NT2/D1 (cell line): Measurements from ENCODE around the gene GAS7.
A peak's percentile ranks its signal among the peaks of the same experiment; 100 is the strongest.

Experiments
- DNase-seq: peaks from one replicate; pipeline ENCODE4 v3.0.0-alpha.2; 2011; ENCODE audit warnings: low read depth, low spot score
- H3K27me3 ChIP-seq: 2 replicates; pipeline ENCODE4 v1.6.0; 2011; ENCODE audit warnings: mild to moderate bottlenecking; ENCODE audit not compliant: insufficient read length, insufficient read depth
- H3K36me3 ChIP-seq: 2 replicates; pipeline ENCODE4 v1.6.1; 2011; ENCODE audit warnings: mild to moderate bottlenecking, low read length, mixed read lengths; ENCODE audit not compliant: insufficient read depth, insufficient read length
- H3K4me1 ChIP-seq: 2 replicates; pipeline ENCODE4 v1.5.1; 2011; ENCODE audit not compliant: insufficient read depth, insufficient read length
- H3K4me3 ChIP-seq: 2 replicates; pipeline ENCODE4 v1.5.1; 2011; ENCODE audit warnings: low read depth; ENCODE audit not compliant: insufficient read length
- H3K9ac ChIP-seq: 2 replicates; pipeline ENCODE4 v1.6.0; 2011; ENCODE audit warnings: low read depth; ENCODE audit not compliant: insufficient read length
- H3K9me3 ChIP-seq: 2 replicates; pipeline ENCODE4 v1.5.1; 2011; ENCODE audit warnings: mild to moderate bottlenecking, low read length; ENCODE audit not compliant: insufficient read depth
- SUZ12 ChIP-seq: IDR thresholded peaks from 2 replicates; pipeline ENCODE4 v1.6.1; 2011; ENCODE audit not compliant: insufficient read length, insufficient read depth; ENCODE audit errors: extremely low read depth
- YY1 ChIP-seq: IDR thresholded peaks from 2 replicates; pipeline ENCODE4 v1.6.1; 2011; ENCODE audit not compliant: insufficient read length, insufficient read depth
- ZNF274 ChIP-seq: IDR thresholded peaks from 2 replicates; pipeline ENCODE4 v1.6.1; 2011; ENCODE audit warnings: mild to moderate bottlenecking, low read depth, low read length

The GAS7 gene

GRCh38 chr17:9878356-9878755, 320.1 kb downstream of the GAS7 start:
- Histone ChIP-seq H3K27me3 (no peaks in the 10 kb centered on the region), H3K4me3 (no peak overlapping the region), H3K4me1 (no peaks in the 10 kb centered on the region), H3K9ac (no peak overlapping the region), H3K9me3 (peaks cover 16% of the 10 kb centered on the region), H3K36me3 (no peaks in the 10 kb centered on the region)
- no peak for TF ChIP-seq YY1
- no peak for TF ChIP-seq ZNF274
- TF ChIP-seq SUZ12: no peak
- no peak for DNase-seq

- TF ChIP-seq ZNF274: no peak
- DNase-seq: peak; percentile 27
- Histone ChIP-seq H3K4me3 (no peak overlapping the region), H3K9ac (no peak overlapping the region), H3K9me3 (no peaks in the 10 kb centered on the region), H3K4me1 (no peaks in the 10 kb centered on the region), H3K27me3 (no peaks in the 10 kb centered on the region), H3K36me3 (no peaks in the 10 kb centered on the region)
Observed at GRCh38 chr17:9875441-9875840, 323.0 kb downstream of the GAS7 start.

- Histone ChIP-seq H3K9me3 (no peaks in the 10 kb centered on the region), H3K27me3 (no peaks in the 10 kb centered on the region), H3K9ac (no peak overlapping the region), H3K4me1 (no peaks in the 10 kb centered on the region), H3K4me3 (no peak overlapping the region), H3K36me3 (no peaks in the 10 kb centered on the region)
- no peak for DNase-seq
- TF ChIP-seq SUZ12 (no peak), YY1 (no peak), ZNF274 (no peak)
Observed at GRCh38 chr17:9874722-9875121, 323.7 kb downstream of the GAS7 start.

GRCh38 chr17:9872852-9873251, 325.6 kb downstream of the GAS7 start:
- no peak overlapping the region for H3K9ac ChIP-seq
- H3K4me1 ChIP-seq: no peaks in the 10 kb centered on the region
- no peak for DNase-seq
- H3K36me3 ChIP-seq: no peaks in the 10 kb centered on the region
- H3K4me3 ChIP-seq: no peak overlapping the region
- TF ChIP-seq SUZ12 (no peak), ZNF274 (no peak), YY1 (no peak)
- no peaks in the 10 kb centered on the region for H3K27me3 ChIP-seq
- H3K9me3 ChIP-seq: no peaks in the 10 kb centered on the region

- Histone ChIP-seq H3K4me1 (no peaks in the 10 kb centered on the region), H3K9ac (no peak overlapping the region), H3K27me3 (no peaks in the 10 kb centered on the region), H3K4me3 (no peak overlapping the region), H3K36me3 (no peaks in the 10 kb centered on the region), H3K9me3 (no peaks in the 10 kb centered on the region)
- no peak for DNase-seq
- TF ChIP-seq YY1: no peak
- TF ChIP-seq SUZ12: no peak
- TF ChIP-seq ZNF274: no peak
Observed at GRCh38 chr17:9868552-9868951, 329.9 kb downstream of the GAS7 start.

- H3K4me3 ChIP-seq: no peak overlapping the region
- H3K36me3 ChIP-seq: no peaks in the 10 kb centered on the region
- no peak for TF ChIP-seq ZNF274
- no peak for TF ChIP-seq YY1
- no peak for TF ChIP-seq SUZ12
- no peak overlapping the region for H3K9ac ChIP-seq
- H3K4me1 ChIP-seq: no peaks in the 10 kb centered on the region
- DNase-seq: no peak
- no peaks in the 10 kb centered on the region for H3K27me3 ChIP-seq
- 0 out of 2 replicates have a peak, but pooled peaks cover 5% of the 10 kb centered on the region for H3K9me3 ChIP-seq
Observed at GRCh38 chr17:9865586-9865985, 332.8 kb downstream of the GAS7 start.

- H3K9ac ChIP-seq: no peak overlapping the region
- DNase-seq: no peak
- no peak for TF ChIP-seq ZNF274
- no peak for TF ChIP-seq YY1
- no peak for TF ChIP-seq SUZ12
- no peak overlapping the region for H3K4me3 ChIP-seq
- H3K27me3 ChIP-seq: no peaks in the 10 kb centered on the region
- H3K9me3 ChIP-seq: peaks cover 5% of the 10 kb centered on the region; the same call in 1 of the 2 replicates
- H3K36me3 ChIP-seq: no peaks in the 10 kb centered on the region
- no peaks in the 10 kb centered on the region for H3K4me1 ChIP-seq
Observed at GRCh38 chr17:9862949-9863348, 335.5 kb downstream of the GAS7 start.

GRCh38 chr17:9862220-9862619, 336.2 kb downstream of the GAS7 start:
- no peaks in the 10 kb centered on the region for H3K36me3 ChIP-seq
- no peaks in the 10 kb centered on the region for H3K4me1 ChIP-seq
- H3K27me3 ChIP-seq: no peaks in the 10 kb centered on the region
- H3K4me3 ChIP-seq: no peak overlapping the region
- no peak for DNase-seq
- H3K9me3 ChIP-seq: peaks cover 5% of the 10 kb centered on the region; the same call in 1 of the 2 replicates
- no peak overlapping the region for H3K9ac ChIP-seq
- no peak for TF ChIP-seq YY1
- TF ChIP-seq SUZ12: no peak
- no peak for TF ChIP-seq ZNF274
